C4-2B (cell line): ENCODE measurements around the gene NLGN4Y.

Experiments used
- H3K27ac ChIP-seq: fragments of 450-650 bp; 2 replicates; pipeline ENCODE4 v1.5.1; 2017
- CTCF ChIP-seq: fragments of 450-650 bp; conservative IDR thresholded peaks from 2 replicates; pipeline ENCODE4 v1.5.1; 2017; ENCODE audit warnings: mild to moderate bottlenecking
- ZFX ChIP-seq: fragments of 450-650 bp; IDR thresholded peaks from 2 replicates; pipeline ENCODE4 v1.6.1; 2017

The NLGN4Y gene

GRCh38 chrY:14801096-14801495 is 276.8 kb downstream of the NLGN4Y start:
- no peak overlapping the region for H3K27ac ChIP-seq
- no peak for TF ChIP-seq ZFX
- no peak for TF ChIP-seq CTCF

- no peak overlapping the region for H3K27ac ChIP-seq
- TF ChIP-seq CTCF (no peak), ZFX (no peak)
These were observed 277.8 kb downstream of the NLGN4Y start for GRCh38 chrY:14802125-14802524.

GRCh38 chrY:14804041-14804440 is 279.7 kb downstream of the NLGN4Y start:
- H3K27ac ChIP-seq, result no peak overlapping the region
- TF ChIP-seq CTCF (no peak), ZFX (no peak)

GRCh38 chrY:14818452-14818851 is 294.1 kb downstream of the NLGN4Y start:
- no peak overlapping the region for H3K27ac ChIP-seq
- TF ChIP-seq ZFX (no peak), CTCF (no peak)

GRCh38 chrY:14822201-14822600 is 297.9 kb downstream of the NLGN4Y start:
- TF ChIP-seq CTCF, result no peak
- TF ChIP-seq ZFX, result no peak
- H3K27ac ChIP-seq, result no peak overlapping the region

- TF ChIP-seq ZFX, result no peak
- TF ChIP-seq CTCF, result no peak
- H3K27ac ChIP-seq, result no peak overlapping the region
These were observed 298.6 kb downstream of the NLGN4Y start for GRCh38 chrY:14822906-14823305.

GRCh38 chrY:14824583-14824982 is 300.3 kb downstream of the NLGN4Y start:
- no peak for TF ChIP-seq ZFX
- TF ChIP-seq CTCF, result no peak
- H3K27ac ChIP-seq, result no peak overlapping the region
